SK-N-SH treated with all-trans-retinoic acid at 6 μM for 48 hours (cell line): ENCODE measurements around the gene PELI3.

ENCODE experiments used
- ESRRG ChIP-seq: fragments of 250-450 bp; sonication (Bioruptor Pico); IDR thresholded peaks from 2 replicates; pipeline ENCODE4 v1.6.1; 2021; ENCODE audit warnings: mild to moderate bottlenecking
- GLIS3 ChIP-seq: fragments of 250-450 bp; sonication (Bioruptor Pico); IDR thresholded peaks from 2 replicates; pipeline ENCODE4 v1.5.0; 2020; ENCODE audit warnings: mild to moderate bottlenecking, moderate library complexity
- TF ChIP-seq, protein P1 (sequence below): fragments of 250-450 bp; sonication (Bioruptor Pico); IDR thresholded peaks from 2 replicates; pipeline ENCODE4 v1.8.0; 2020; ENCODE audit warnings: mild to moderate bottlenecking, moderate library complexity, borderline replicate concordance
- TF ChIP-seq, protein P2 (sequence below): fragments of 250-450 bp; sonication (Bioruptor Pico); IDR thresholded peaks from 2 replicates; pipeline ENCODE4 v1.5.1; 2020; ENCODE audit warnings: low read depth, mild to moderate bottlenecking, moderate library complexity

DNA sequence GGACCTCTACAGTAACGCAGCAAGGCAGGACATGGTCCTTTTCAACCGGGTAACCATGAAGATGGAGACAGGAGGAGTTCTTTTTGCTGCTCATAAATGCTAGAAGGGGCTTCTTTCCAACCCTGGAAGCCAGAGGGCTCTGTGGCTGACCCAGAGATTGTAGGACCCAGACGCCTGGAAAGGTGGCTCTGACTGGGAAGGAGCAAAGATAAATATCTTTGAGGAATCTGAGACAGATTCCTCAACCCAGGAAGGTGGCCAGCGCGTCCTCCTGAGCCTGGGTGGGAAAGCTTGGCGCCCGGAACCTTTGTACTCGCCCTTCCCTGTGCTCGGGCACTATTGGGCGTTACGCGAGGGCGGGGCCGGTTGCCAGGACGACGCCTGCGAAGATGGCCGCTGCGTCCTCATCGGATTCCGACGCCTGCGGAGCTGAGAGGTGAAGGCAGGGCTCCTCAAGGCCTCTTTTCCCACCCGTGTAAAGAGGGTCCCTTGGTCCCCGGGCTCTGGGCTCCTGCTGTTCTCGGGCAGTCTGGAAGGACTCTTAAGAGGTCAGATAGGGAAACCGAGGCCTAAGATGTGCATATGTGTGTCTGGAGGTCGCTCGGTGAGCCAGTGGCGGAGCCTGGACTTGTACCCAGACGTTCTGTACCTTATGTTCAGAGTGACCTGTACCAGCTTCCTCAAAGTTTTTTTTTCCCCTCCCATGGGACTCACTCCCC lies 43.7 kb downstream of the PELI3 start, which contains the start of gene BBS1:
- TF ChIP-seq GLIS3 (CRISPR knock-in tag), result no peak
- 0 out of 2 replicates have a peak, but pooled peaks have one; percentile 31 for TF ChIP-seq ESRRG (CRISPR knock-in tag)
- TF ChIP-seq, protein P1, sequence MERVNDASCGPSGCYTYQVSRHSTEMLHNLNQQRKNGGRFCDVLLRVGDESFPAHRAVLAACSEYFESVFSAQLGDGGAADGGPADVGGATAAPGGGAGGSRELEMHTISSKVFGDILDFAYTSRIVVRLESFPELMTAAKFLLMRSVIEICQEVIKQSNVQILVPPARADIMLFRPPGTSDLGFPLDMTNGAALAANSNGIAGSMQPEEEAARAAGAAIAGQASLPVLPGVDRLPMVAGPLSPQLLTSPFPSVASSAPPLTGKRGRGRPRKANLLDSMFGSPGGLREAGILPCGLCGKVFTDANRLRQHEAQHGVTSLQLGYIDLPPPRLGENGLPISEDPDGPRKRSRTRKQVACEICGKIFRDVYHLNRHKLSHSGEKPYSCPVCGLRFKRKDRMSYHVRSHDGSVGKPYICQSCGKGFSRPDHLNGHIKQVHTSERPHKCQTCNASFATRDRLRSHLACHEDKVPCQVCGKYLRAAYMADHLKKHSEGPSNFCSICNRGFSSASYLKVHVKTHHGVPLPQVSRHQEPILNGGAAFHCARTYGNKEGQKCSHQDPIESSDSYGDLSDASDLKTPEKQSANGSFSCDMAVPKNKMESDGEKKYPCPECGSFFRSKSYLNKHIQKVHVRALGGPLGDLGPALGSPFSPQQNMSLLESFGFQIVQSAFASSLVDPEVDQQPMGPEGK (CRISPR knock-in tag), result no peak
- TF ChIP-seq, protein P2, sequence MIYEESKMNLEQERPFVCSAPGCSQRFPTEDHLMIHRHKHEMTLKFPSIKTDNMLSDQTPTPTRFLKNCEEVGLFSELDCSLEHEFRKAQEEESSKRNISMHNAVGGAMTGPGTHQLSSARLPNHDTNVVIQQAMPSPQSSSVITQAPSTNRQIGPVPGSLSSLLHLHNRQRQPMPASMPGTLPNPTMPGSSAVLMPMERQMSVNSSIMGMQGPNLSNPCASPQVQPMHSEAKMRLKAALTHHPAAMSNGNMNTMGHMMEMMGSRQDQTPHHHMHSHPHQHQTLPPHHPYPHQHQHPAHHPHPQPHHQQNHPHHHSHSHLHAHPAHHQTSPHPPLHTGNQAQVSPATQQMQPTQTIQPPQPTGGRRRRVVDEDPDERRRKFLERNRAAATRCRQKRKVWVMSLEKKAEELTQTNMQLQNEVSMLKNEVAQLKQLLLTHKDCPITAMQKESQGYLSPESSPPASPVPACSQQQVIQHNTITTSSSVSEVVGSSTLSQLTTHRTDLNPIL (CRISPR knock-in tag), result no peak
